SH-SY5Y (cell line): ENCODE results near the gene KCNK4.

Experiments used
- GATA2 ChIP-seq: IDR thresholded peaks from 2 replicates; pipeline ENCODE4 v1.6.1; 2011; ENCODE audit warnings: mild to moderate bottlenecking, low read depth, low read length
- GATA3 ChIP-seq: IDR thresholded peaks from 2 replicates; pipeline ENCODE4 v1.6.1; 2011; ENCODE audit warnings: low read depth, mild to moderate bottlenecking, low read length, moderate library complexity

Gene KCNK4

DNA sequence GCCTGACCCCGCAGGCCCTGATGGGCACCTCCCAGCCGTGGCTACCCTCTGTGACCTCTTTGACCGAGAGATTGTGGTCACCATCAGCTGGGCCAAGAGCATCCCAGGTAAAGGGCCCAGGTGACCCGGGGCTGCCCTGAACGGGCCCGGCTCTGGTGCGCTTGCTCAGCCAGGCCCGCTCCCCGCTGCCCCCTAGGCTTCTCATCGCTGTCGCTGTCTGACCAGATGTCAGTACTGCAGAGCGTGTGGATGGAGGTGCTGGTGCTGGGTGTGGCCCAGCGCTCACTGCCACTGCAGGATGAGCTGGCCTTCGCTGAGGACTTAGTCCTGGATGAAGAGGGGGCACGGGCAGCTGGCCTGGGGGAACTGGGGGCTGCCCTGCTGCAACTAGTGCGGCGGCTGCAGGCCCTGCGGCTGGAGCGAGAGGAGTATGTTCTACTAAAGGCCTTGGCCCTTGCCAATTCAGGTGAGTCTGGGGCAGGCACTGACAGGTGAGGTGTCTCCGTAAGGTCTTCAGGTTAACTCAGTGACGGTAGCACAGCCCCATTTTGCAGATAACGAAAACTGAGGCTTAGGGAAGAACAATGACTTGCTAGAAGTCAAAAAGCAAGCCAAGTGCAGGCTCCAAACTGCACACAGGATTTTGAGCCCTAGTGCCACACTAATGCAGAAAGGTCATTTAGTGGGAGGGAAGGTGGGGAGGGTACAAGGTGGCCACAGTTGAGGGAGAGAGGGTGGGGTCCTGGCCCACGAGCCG is 23.9 kb downstream of the KCNK4 start:
- no peak for TF ChIP-seq GATA2
- TF ChIP-seq GATA3 = no peak

DNA sequence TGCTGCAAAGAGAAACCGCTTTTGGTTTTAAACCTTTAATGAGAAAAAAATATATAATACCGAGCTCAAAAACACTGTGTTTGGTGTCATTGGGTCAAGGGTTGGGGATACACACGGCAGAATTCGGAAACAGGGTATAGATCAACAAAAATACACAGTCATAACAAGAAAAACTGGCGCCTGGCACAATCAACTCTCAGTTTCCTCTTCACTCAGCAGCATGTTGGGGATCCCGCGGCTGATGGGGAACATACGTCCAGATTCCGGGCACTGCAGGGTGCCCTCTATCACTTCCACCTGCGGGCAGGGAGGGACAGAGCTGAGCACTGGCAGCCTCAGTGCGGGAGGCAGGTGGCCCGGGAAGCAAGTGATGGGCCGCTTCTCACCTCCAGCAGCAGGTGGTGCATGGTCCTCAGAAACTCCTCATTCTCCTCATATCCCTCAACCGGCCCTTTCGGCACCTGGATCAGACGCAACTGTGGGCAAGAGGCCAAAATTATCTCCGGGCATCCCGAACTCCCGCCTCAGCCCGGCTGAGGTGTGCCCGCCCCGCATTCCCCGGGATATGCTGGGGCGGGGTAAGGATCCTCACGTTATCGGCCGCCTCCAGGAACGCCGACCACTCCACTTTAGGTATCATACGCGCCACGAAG is 25.7 kb downstream of the KCNK4 start:
- no peak for TF ChIP-seq GATA3
- TF ChIP-seq GATA2 = no peak

DNA sequence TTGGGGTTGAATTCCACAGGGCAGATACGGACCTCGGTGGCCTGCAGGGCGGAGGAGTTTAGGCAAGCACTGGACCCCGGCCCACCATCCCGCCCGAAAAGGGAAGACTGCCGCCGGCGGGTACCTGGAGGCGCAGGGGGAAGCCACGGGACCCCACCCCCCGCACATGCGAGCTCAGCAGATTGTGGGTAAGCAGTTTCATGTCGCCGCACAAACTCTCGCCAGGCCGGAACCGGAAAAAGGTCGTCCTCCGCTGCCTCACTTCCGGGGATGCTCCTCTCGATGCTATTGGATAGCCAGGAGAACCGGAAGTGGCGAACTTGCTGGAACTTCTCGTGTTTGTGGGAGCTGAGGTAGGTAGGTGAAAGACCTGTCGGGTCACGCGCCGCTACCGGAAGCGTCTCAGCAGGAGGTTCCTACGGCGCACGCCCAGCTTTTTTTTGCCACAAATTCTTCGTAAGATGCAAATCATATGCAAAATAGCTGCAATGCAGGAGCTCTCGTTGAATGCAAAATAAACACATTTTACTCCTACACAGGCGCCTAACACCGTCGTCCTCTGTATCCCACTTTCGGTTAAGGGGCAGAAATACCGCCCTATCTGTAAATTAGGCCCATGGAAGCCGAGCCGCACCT is 26.3 kb downstream of the KCNK4 start, which contains the start of gene TRMT112:
TRMT112 (minus strand) TSS at position 235 of the 636 bp plus-strand sequence; CDS start at position 202, 33 bp downstream.
- TF ChIP-seq GATA2 = no peak
- no peak for TF ChIP-seq GATA3

DNA sequence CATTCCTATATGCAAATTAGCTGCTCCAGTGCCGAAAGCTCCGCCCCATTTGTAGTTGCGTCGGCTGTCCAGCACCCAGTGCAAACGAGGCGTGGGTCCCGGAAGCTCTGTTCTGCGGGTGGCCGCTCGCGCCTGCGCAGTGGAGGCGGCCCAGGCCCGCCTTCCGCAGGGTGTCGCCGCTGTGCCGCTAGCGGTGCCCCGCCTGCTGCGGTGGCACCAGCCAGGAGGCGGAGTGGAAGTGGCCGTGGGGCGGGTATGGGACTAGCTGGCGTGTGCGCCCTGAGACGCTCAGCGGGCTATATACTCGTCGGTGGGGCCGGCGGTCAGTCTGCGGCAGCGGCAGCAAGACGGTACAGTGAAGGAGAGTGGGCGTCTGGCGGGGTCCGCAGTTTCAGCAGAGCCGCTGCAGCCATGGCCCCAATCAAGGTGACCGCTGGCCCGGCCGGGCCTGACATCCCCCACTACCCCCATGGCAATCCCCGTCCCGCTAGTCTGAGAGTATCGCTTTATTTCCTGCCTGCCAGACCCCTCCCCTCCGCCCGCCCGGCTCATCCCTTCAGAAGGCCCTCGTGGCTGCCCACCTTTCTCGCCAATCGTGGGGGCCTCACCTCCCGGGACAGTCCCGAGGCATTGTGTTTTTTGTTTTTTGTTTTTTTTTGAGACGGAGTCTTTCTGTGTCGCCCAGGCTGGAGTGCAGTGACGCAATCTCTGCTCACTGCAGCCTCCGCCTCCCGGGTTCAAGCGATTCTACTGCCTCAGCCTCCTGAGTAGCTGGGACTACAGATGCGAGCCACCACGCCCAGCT is 27.1 kb downstream of the KCNK4 start, which contains the start of gene PRDX5:
PRDX5 (plus strand) TSS at position 161 of the 805 bp plus-strand sequence; CDS start at position 256, 95 bp downstream.
- TF ChIP-seq GATA3 (no peak), GATA2 (no peak)

DNA sequence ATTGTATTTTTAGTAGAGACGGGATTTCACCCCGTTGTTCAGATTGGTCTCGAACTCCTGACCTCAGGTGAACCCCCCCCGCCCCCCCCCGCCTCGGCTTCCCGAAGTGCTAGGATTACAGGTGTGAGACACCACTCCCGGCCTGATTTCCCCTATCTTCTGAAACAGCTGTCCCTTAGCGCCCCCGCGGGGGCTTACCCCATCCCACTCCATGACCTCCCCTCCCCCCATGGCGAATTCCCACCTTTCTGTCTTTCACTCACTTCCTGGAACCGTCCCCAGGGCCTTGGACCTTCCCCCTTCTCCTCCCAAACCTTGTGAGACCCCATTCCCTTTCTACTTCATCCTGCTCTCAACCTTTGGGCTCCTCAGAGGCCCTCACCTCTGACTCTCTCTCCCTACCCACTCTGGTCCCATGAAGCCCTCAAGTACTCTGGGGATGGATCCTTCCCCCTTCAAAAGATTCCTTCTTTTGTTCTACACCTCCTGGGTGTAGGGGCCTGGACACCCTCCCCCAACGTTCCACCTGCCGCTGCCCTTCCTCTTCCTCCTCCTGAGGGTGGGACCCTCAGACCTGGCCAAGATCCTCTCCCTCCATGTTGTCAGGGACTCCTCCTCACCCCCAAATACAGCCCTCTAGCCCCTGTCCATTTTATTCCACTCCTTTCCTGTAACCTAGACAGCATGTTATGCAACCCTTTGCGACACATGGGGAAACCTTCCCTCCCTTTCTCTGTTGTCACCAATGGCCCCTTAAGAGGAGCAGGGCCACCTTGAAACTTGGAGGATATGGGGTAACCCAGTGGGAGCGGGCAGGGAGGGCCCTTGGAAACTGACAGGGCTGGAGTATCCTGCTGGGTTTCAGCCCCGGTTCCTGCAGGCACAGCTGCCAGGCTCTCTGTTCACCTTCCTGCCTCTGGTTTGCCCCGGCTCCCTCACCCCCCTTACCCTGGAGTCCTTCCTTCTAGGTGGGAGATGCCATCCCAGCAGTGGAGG is 28.0 kb downstream of the KCNK4 start:
- TF ChIP-seq GATA2 = no peak
- no peak for TF ChIP-seq GATA3

DNA sequence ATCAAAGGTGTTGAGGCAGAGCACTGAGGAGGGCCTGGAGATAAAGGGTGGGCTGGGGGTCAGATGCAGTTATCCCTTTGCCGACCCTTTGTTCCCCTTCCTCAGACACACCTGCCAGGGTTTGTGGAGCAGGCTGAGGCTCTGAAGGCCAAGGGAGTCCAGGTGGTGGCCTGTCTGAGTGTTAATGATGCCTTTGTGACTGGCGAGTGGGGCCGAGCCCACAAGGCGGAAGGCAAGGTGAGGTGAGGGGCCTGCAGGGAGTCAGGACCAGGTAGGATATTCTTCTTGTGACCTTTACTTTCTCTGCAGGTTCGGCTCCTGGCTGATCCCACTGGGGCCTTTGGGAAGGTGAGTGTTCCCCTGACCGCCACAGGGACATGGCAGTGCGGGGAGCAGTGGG is 29.5 kb downstream of the KCNK4 start:
- TF ChIP-seq GATA3 (no peak), GATA2 (no peak)

DNA sequence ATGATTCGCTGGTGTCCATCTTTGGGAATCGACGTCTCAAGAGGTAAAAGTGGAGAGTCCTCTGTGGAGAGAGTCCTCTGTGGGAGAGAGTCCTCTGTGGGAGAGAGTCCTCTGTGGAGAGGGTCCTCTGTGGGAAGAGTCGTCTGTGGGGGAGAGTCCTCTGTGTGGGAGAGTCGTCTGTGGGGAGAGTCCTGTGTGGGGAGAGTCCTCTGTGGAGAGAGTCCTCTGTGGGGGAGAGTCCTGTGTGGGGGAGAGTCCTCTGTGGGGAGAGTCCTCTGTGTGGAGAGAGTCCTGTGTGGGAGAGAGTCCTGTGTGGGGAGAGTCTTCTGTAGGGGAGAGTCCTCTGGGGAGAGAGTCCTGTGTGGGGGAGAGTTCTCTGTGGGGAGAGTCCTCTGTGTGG is 29.9 kb downstream of the KCNK4 start:
- TF ChIP-seq GATA2 = no peak
- no peak for TF ChIP-seq GATA3

DNA sequence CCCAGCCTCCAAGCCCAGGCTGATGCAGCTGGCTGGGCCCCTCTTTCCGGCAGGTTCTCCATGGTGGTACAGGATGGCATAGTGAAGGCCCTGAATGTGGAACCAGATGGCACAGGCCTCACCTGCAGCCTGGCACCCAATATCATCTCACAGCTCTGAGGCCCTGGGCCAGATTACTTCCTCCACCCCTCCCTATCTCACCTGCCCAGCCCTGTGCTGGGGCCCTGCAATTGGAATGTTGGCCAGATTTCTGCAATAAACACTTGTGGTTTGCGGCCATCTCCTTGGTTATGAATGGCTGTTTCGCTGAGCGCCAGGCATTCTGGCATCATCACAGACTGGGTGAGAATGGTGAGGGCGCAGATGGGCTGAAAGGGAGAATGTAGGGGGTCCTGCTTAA is 30.4 kb downstream of the KCNK4 start:
- TF ChIP-seq GATA3 = no peak
- no peak for TF ChIP-seq GATA2

DNA sequence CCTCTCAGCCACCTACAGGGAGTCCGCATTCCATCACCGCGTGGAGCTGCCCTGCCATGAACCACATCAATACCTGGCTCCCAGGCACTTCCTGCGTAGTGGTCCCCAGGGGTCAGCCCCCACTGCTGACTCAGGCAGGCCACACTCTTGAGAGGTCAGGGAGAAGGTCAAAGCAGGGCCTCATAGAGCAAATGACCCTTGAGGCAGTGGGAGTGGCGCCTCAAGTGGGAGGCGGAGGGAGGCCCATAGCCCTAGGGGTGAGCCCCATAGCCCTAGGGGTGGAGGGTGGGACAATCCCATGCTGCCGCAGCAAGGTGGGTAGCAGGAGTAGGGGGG is 31.8 kb downstream of the KCNK4 start:
- TF ChIP-seq GATA3 (no peak), GATA2 (no peak)

DNA sequence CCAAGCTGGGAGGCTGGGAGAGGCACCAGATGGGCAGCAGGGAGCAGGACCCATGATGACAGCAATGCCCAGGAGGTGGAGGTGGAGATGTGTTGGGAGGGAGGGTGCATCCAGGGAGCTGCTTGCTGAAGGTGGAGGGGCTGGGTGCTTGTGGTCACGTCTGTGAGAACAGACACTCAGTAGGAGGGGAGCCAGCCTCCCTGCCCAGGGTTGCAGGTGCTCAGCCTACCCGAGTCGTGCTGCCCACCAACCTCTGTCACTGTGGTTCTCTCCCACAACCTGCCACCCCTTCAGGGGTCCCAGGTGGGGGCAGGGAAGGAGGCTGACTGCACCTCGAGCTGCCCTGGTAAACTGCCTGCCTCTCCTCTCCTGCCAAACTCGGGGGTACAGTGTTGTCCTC is 32.3 kb downstream of the KCNK4 start:
- TF ChIP-seq GATA3 = no peak
- no peak for TF ChIP-seq GATA2

DNA sequence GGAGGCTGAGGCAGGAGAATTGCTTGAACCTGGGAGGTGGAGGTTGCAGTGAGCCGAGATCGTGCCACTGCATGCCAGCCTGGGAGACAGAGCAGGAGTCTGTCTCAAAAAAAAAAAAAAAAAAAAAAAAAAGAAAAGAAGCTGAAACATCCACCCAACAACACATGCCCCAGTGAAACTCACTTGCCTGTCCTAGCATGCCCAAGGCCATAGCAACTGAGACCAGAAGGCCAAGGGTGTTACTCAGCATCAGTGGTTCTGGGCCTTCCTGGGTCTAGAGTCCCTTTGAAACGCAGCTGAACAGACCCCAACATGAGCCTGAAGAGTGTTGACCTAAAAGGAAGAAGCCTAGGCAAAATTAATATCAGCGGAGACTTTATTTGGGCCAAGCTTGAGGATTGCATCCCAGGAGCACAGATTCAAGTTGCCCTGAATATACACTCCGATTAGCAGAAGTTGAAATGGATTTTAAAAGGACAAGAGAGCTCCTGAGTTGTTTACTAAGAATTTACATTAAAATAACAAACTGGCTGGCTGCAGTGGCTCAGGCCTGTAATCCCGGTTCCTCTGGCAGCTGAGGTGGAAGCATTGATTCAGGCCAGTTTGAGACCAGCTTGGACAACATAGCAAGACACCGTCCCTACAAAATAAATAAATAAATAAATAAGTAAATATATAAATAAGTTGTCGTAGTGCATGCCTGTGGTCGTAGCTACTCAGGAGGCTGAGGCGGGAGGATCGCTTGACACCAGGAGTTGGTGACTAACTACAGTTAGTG is 33.8 kb downstream of the KCNK4 start:
- TF ChIP-seq GATA3 (no peak), GATA2 (no peak)

DNA sequence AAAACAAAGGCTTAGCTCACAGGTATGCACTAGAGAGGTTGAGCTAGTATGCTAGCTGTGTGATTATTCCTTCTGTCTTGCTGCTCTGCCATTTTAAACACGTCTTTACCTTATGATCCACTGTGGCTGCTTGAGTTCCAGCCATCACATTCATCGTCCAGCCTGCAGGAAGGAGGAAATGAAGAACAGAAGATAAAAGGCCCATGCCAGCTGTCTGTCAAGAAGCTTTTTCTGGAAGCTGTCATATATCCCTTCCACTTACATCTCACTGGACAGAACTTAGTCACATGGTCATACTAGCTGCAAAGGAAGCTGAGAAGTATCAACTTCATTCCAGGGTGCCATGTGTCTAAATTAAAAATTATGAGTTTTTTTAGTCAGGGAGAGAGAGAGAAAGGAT is 36.3 kb downstream of the KCNK4 start:
- TF ChIP-seq GATA3 = no peak
- no peak for TF ChIP-seq GATA2
